ENCODE measurements around the gene MEP1B.
"Not testable (repeated sequence)": the region's sequence is repeated elsewhere in the genome, so short reads cannot be mapped to it uniquely, and the experiment has no call there.

The MEP1B gene

GRCh38 chr18:32189790-32190189 is at the start of gene MEP1B:
Gene MEP1B (plus strand): TSS chr18:32190039. CDS start chr18:32190071, 32 bp downstream.
- no peak for DNase-seq (ENCODE audit: low read depth)

GRCh38 chr18:32148185-32148870 is 41.5 kb upstream of the MEP1B start:
- DNase-seq (ENCODE audit: low read depth): no peak

GRCh38 chr18:32152705-32153448 is 37.0 kb upstream of the MEP1B start:
- DNase-seq (ENCODE audit: low read depth): no peak

- no peak for DNase-seq (ENCODE audit: low read depth)
Measured at GRCh38 chr18:32156855-32157254, 33.0 kb upstream of the MEP1B start.

- no peak for DNase-seq (ENCODE audit: low read depth)
Measured at GRCh38 chr18:32157580-32157979, 32.3 kb upstream of the MEP1B start.

GRCh38 chr18:32158108-32158624 is 31.7 kb upstream of the MEP1B start:
- DNase-seq (ENCODE audit: low read depth): peak; percentile 28

GRCh38 chr18:32158631-32159030 is 31.2 kb upstream of the MEP1B start:
- not testable (repeated sequence) for DNase-seq (ENCODE audit: low read depth)

- no peak for DNase-seq (ENCODE audit: low read depth)
Measured at GRCh38 chr18:32160547-32160946, 29.3 kb upstream of the MEP1B start.

GRCh38 chr18:32167980-32168730 is 21.7 kb upstream of the MEP1B start:
- no peak for DNase-seq (ENCODE audit: low read depth)

- no peak for DNase-seq (ENCODE audit: low read depth)
Measured at GRCh38 chr18:32173654-32174053, 16.2 kb upstream of the MEP1B start.

- no peak for DNase-seq (ENCODE audit: low read depth)
Measured at GRCh38 chr18:32174719-32175118, 15.1 kb upstream of the MEP1B start.

GRCh38 chr18:32175265-32175664 is 14.6 kb upstream of the MEP1B start:
- DNase-seq (ENCODE audit: low read depth): no peak

- not testable (repeated sequence) for DNase-seq (ENCODE audit: low read depth)
Measured at GRCh38 chr18:32176745-32177144, 13.1 kb upstream of the MEP1B start.

GRCh38 chr18:32177530-32177929 is 12.3 kb upstream of the MEP1B start:
- no peak for DNase-seq (ENCODE audit: low read depth)

- no peak for DNase-seq (ENCODE audit: low read depth)
Measured at GRCh38 chr18:32183503-32183902, 6.3 kb upstream of the MEP1B start.

- no peak for DNase-seq (ENCODE audit: low read depth)
Measured at GRCh38 chr18:32190209-32190608, 370 bp downstream of the MEP1B start.

- DNase-seq (ENCODE audit: low read depth): no peak
Measured at GRCh38 chr18:32195881-32196815, 6.3 kb downstream of the MEP1B start.

GRCh38 chr18:32200766-32201165 is 10.9 kb downstream of the MEP1B start:
- no peak for DNase-seq (ENCODE audit: low read depth)

- DNase-seq (ENCODE audit: low read depth): no peak
Measured at GRCh38 chr18:32201948-32202672, 12.3 kb downstream of the MEP1B start.

- DNase-seq (ENCODE audit: low read depth): no peak
Measured at GRCh38 chr18:32208023-32208422, 18.2 kb downstream of the MEP1B start.

- DNase-seq (ENCODE audit: low read depth): no peak
Measured at GRCh38 chr18:32208577-32208976, 18.7 kb downstream of the MEP1B start.
